Psoas muscle (tissue), 8 donors: ENCODE measurements around the gene SLC25A44. TPM values are rescaled to one million over a fixed set of nuclear protein-coding genes. Genes with fewer than 3 reads are reported as not detected.
A peak's percentile ranks its signal among the peaks of the same experiment; 100 is the strongest.

ENCODE experiments used
- ATAC-seq, 4 donors: fragments of 200-7000 bp; cut with Tn5 transposase; one replicate each; pipeline ENCODE4 v1.9.1; 2020; ENCODE audit warnings: moderate library complexity in 3 of 4, mild to moderate bottlenecking in 2 of 4
- DNase-seq, 2 donors: peaks; one replicate each; pipeline ENCODE4 v3.0.0-alpha.2; 2020
- H3K27ac ChIP-seq: fragments of 200-600 bp; one replicate; pipeline ENCODE4 v1.8.0; 2022
- H3K27me3 ChIP-seq, 3 donors: fragments of 200-600 bp in 1 of 3; one replicate each; pipeline versions ENCODE4 v1.6.1 to v1.8.0; 2013 to 2022; ENCODE audit warnings: low read length in 2 of 3, mild to moderate bottlenecking in 2 of 3, moderate library complexity in 1 of 3; ENCODE audit not compliant: insufficient read depth in 3 of 3
- H3K36me3 ChIP-seq, 2 donors: fragments of 200-600 bp in 1 of 2; one replicate each; pipeline versions ENCODE4 v1.6.1 to v1.8.0; 2013 to 2022; ENCODE audit warnings: low read depth in 1 of 2, mild to moderate bottlenecking in 1 of 2, moderate library complexity in 1 of 2; ENCODE audit not compliant: insufficient read depth in 1 of 2
- H3K4me1 ChIP-seq: fragments of 200-600 bp; one replicate; pipeline ENCODE4 v1.8.0; 2022
- H3K4me3 ChIP-seq: fragments of 200-600 bp; one replicate; pipeline ENCODE4 v1.8.0; 2022; ENCODE audit warnings: mild to moderate bottlenecking
- H3K9me3 ChIP-seq: fragments of 200-600 bp; one replicate; pipeline ENCODE4 v1.8.0; 2022
- WGBS, 3 donors: extraction: QIAGEN DNeasy Blood & Tissue Kit; methylation state at CpG; one replicate each; pipeline versions ENCODE4 v1.1.6 to v1.1.7; 2013; 5-methylcytosine and 5-hydroxymethylcytosine counted together
- intact Hi-C, 2 donors: fragments of 100-400 bp; cut with DNase I; formaldehyde crosslinking; loops; one replicate each; pipeline versions ENCODE4 v1.11.0 to v1.14.2; 2022
- long read RNA-seq, 2 donors: library from polyadenylated mRNA; unstranded; transcript quantifications; one replicate each; pipeline ENCODE4 v2.0.0, GENCODE V29; 2021
- polyA plus RNA-seq, 3 donors: library from polyadenylated mRNA; stranded (reverse); fragments of 200-250 nt; gene quantifications; one replicate each; pipeline ENCODE4 v1.2.3, GENCODE V29; 2013
- total RNA-seq, 4 donors: library from RNA; stranded (reverse); fragmentation: NEBNext Ultra II Directional in 2 of 4; extraction: Animal tissue kit (Norgen Biotek cat#: 25700) in 2 of 4; gene quantifications; one replicate each; pipeline versions ENCODE4 v1.2.1 to v1.2.4, GENCODE V29; 2021 to 2023
- TF ChIP-seq, protein P1 (sequence below): fragments of 200-600 bp; IDR thresholded peaks from one replicate; pipeline ENCODE4 v1.8.0; 2022; ENCODE audit warnings: antibody characterized with exemption
- donor health status: healthy with polysubstance abuse.
- donor health status: DM: no; HTN: no; CAD: no; lungs with moderate emphysema.
- donor health status: Bipolar disorder and iron deficiency.
- donor health status: healthy.
- donor health status: DM: yes; HTN: yes; CAD: no.
- donor health status: DM: no; HTN: no; CAD: no.
- donor health status: DM: no; HTN: no; CAD: no.
- donor health status: DM: yes; HTN: yes; CAD: no.

The SLC25A44 gene, protein sequence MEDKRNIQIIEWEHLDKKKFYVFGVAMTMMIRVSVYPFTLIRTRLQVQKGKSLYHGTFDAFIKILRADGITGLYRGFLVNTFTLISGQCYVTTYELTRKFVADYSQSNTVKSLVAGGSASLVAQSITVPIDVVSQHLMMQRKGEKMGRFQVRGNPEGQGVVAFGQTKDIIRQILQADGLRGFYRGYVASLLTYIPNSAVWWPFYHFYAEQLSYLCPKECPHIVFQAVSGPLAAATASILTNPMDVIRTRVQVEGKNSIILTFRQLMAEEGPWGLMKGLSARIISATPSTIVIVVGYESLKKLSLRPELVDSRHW
- total RNA-seq (10 to 100 TPM; 11.2 to 29.8 (median 20.1) TPM), polyA plus RNA-seq (10 to 100 TPM; 13.6 to 40.3 (median 21.1) TPM)
- long read RNA-seq, donor 1, partial matches to known transcripts = 0 of 4 reads
- long read RNA-seq, donor 1, other reads (novel, unspliced or antisense) = 3 of 4 reads
- long read RNA-seq, donor 2, full-length matches to known transcripts = 8 of 19 reads
- long read RNA-seq, donor 2, partial matches to known transcripts = 1 of 19 reads
- long read RNA-seq, donor 2, other reads (novel, unspliced or antisense) = 10 of 19 reads

DNA sequence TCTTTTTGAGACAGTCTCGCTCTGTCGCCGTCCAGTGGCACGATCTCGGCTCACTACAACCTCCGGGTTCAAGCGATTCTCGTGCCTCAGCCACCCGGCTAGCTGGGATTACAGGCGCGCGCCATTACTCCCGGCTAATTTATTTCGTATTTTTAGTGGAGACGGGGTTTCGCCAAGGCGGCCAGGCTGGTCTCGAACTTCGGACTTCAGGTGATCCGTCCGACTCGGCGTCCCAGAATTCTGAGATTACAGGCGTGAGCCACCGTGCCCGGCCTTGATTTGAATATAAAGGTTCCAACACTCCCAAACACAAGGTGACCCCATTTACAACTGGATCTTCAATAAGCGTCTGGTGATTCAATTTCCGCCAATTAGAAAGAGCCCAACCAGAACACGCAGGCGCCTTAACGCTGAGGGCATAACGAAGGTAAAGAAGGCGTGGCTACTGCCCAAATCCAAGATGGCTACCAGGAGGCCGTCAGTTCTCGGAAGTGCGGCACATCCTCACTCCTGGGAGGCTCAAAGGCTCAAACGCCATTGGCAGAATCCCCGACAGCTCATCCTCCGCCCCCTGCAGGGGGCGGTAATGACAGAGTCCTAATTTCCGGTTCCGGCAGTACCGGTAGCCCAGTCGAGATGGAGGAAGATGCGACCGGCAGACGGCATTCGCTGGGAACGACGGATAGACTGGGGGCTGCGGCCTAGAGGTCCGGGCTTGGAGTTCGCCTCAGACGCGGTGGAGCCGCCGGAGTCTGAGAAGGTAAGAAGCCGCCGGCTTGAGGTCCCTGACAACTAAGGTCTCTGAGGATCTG is at the start of gene SLC25A44:
TSS of gene SLC25A44 (plus strand) at position 617 of the 812 bp plus-strand sequence. CDS start 5,744 bp downstream, outside the sequence.
- peaks cover 36% of the 10 kb centered on the region for H3K4me1 ChIP-seq
- H3K27me3 ChIP-seq = no peaks in the 10 kb centered on the region
- no peaks in the 10 kb centered on the region for H3K9me3 ChIP-seq
- TF ChIP-seq, protein P1, sequence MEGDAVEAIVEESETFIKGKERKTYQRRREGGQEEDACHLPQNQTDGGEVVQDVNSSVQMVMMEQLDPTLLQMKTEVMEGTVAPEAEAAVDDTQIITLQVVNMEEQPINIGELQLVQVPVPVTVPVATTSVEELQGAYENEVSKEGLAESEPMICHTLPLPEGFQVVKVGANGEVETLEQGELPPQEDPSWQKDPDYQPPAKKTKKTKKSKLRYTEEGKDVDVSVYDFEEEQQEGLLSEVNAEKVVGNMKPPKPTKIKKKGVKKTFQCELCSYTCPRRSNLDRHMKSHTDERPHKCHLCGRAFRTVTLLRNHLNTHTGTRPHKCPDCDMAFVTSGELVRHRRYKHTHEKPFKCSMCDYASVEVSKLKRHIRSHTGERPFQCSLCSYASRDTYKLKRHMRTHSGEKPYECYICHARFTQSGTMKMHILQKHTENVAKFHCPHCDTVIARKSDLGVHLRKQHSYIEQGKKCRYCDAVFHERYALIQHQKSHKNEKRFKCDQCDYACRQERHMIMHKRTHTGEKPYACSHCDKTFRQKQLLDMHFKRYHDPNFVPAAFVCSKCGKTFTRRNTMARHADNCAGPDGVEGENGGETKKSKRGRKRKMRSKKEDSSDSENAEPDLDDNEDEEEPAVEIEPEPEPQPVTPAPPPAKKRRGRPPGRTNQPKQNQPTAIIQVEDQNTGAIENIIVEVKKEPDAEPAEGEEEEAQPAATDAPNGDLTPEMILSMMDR = peak; percentile 56
- WGBS, 3 donors = 1 to 4% (median 1%) methylated on average over 59 of the region's 59 CpGs
- intact Hi-C loops = no loop called here
- ATAC-seq (peak; percentile 98 to 100 (median 99)), DNase-seq (peak; percentile 95 to 98)
- H3K36me3 ChIP-seq = peaks cover 7 to 20% of the 10 kb centered on the region in 2 donors
- peak within 1 kb of the TSS; percentile 91 for H3K27ac ChIP-seq
- H3K4me3 ChIP-seq = peak within 1 kb of the TSS; percentile 100

DNA sequence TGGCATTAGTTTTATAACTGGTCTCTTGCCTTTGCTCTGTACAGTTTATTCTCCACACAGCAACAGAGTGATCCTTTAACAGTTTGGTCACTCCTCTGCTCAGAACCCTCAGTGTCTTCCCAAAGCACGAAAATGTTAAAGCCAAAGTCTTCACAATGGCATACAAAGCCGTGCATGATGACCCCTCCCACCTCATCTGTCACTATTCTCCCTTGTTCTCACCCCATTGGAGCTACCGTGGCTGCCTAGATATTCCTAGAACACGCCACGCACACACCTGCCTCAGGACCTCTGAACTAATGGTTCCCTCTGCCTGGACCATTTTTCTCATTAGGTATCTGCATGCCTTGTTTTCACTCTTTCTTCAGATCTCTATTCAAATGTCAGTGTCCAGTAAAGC is 49.2 kb upstream of the SLC25A44 start:
- intact Hi-C loops = no loop called here
- Histone ChIP-seq H3K27ac (no peak overlapping the region), H3K4me1 (peaks cover 11% of the 10 kb centered on the region), H3K9me3 (no peaks in the 10 kb centered on the region), H3K4me3 (no peak overlapping the region), H3K27me3 (peaks cover 0 to 12% (median 0%) of the 10 kb centered on the region in 3 donors), H3K36me3 (peaks cover 0 to 6% of the 10 kb centered on the region in 2 donors)
- TF ChIP-seq, protein P1 = no peak
- ATAC-seq (no peak), DNase-seq (no peak)
- 50 to 56% (median 51%) methylated on average over 5 of the region's 5 CpGs for WGBS, 3 donors

DNA sequence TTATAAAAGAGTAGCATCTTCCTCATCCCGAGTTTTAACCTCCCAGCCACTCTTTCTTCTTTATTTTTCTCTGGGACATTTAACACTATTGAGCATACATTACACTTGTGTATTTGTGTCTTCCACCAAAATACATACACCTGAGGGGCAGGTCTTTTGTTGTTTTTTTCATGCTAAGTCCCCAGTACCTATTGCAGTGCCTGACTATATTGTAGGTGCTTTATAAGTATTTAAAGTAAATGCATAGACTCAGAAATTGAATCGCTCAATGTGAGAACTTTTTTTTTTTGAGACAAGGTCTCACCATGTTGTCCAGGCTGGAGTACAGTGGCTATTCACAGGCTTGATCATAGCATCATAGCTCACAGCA is 48.3 kb upstream of the SLC25A44 start:
- H3K9me3 ChIP-seq = no peaks in the 10 kb centered on the region
- WGBS, 3 donors = 55 to 62% (median 56%) methylated on average over 2 of the region's 2 CpGs
- intact Hi-C loops = loop anchor here in 1 of 2 donors (1.0 kb wide), 1 partner anchor 80 kb away; no protein-coding TSS in a partner anchor
- H3K4me3 ChIP-seq = no peak overlapping the region
- TF ChIP-seq, protein P1 = no peak
- H3K27me3 ChIP-seq = peaks cover 0 to 12% (median 3%) of the 10 kb centered on the region in 3 donors
- no peak overlapping the region for H3K27ac ChIP-seq
- DNase-seq (no peak), ATAC-seq (no peak)
- no peaks in the 10 kb centered on the region for H3K36me3 ChIP-seq
- peaks cover 11% of the 10 kb centered on the region for H3K4me1 ChIP-seq

DNA sequence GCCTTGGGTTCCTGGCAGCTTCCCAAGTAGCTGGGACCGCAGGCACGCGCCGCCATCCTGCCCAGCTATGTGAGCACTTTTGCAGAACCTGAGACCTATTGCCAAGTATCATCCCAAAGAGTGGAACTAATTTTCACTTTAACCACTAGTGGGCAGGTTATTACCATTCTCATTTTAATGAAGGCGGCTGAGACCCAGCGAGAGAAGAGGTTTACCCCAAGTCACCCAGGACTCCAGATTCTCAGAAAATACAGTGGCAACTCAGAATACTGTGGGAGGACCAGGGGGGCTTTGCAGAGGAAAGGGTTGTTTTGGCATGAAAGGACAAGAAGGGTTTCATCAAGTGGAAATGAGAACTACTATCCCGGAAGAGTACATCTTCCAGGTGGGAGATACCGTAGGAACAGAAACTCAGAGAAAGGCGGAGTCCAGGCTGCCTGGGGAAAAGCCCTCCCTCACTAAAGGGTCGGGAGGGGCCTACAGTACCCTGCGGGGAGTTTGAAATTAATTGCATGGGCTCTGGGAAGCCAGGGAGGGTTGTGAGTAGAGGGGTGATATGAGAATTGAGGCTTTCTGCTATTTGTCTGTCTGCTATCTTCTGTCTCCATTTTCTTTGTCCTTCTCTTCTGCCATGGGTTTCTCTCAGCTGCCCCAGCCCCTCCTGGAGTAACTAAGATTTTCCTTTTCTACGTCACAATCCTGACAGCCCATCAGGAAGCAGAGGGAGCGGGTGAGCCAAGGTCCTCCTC is 47.7 kb upstream of the SLC25A44 start:
- no peaks in the 10 kb centered on the region for H3K9me3 ChIP-seq
- WGBS, 3 donors = 11 to 15% (median 12%) methylated on average over 13 of the region's 13 CpGs
- H3K27me3 ChIP-seq = peaks cover 0 to 14% (median 3%) of the 10 kb centered on the region in 3 donors
- intact Hi-C loops = loop anchor here in 1 of 2 donors (1.0 kb wide), 1 partner anchor 79 kb away; no protein-coding TSS in a partner anchor
- TF ChIP-seq, protein P1 = peak; percentile 60
- H3K36me3 ChIP-seq = no peaks in the 10 kb centered on the region
- DNase-seq (peak; percentile 74 to 78), ATAC-seq (peak; percentile 48 to 65 (median 60))
- peaks cover 7% of the 10 kb centered on the region for H3K4me1 ChIP-seq
- no peak overlapping the region for H3K4me3 ChIP-seq
- H3K27ac ChIP-seq = no peak overlapping the region
